ENCODE measurements around the gene TMEM202.

DNA sequence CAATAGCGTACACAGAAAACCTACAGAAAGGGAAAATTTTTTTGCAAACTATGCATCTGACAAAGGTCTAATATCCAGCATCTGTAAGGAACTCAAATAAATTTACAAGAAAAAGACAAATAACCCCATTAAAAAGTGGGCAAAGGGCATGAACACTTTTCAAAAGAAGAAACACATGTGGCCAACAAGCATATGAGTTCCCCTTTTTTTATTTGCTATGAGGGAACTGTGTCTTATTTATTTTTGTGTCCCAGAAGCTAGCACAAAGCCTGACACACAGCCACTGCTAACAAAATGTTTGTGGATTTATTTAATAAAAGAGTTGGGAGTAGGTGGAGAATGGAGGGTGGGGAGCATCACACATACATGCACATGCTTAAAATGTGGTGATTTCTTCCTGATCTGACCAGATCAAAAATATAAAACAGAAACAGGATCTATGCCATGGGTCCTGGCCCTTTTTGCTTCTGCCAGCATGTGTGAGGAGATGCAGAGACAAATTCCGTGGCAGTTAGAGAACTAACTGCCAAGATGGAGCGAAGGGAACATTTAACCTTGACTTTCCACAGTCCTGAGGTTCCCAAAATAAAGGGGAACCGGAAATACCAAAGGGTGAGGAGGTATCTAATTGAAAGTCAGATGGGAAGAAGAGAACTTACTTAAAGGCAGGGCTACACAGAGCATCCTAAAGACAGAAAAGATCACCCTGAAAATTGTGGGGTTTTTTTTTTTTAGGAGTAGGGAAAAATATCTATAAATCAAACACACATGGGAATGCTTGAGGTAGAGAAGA lies at the start of gene TMEM202:
- TF ChIP-seq, protein P1, sequence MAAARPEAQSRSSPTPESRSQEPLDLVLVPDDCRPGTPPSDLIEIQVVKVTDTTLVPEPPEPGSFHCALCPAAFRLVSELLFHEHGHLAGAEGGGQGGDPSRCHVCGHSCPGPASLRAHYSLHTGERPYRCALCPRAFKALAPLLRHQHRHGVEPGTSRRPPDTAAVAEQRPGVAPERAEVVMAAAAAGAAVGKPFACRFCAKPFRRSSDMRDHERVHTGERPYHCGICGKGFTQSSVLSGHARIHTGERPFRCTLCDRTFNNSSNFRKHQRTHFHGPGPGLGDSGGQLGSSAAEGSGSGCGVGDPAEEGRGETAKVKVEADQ (CRISPR knock-in tag; IDR thresholded peaks at IDR 0.05; ENCODE audit: borderline replicate concordance) = no peak
- TF ChIP-seq, protein P2, sequence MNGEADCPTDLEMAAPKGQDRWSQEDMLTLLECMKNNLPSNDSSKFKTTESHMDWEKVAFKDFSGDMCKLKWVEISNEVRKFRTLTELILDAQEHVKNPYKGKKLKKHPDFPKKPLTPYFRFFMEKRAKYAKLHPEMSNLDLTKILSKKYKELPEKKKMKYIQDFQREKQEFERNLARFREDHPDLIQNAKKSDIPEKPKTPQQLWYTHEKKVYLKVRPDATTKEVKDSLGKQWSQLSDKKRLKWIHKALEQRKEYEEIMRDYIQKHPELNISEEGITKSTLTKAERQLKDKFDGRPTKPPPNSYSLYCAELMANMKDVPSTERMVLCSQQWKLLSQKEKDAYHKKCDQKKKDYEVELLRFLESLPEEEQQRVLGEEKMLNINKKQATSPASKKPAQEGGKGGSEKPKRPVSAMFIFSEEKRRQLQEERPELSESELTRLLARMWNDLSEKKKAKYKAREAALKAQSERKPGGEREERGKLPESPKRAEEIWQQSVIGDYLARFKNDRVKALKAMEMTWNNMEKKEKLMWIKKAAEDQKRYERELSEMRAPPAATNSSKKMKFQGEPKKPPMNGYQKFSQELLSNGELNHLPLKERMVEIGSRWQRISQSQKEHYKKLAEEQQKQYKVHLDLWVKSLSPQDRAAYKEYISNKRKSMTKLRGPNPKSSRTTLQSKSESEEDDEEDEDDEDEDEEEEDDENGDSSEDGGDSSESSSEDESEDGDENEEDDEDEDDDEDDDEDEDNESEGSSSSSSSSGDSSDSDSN (CRISPR knock-in tag; IDR thresholded peaks at IDR 0.05) = no peak
- TF ChIP-seq ZC3H4 (CRISPR knock-in tag; IDR thresholded peaks at IDR 0.05; ENCODE audit: borderline replicate concordance) (no peak), FOXJ3 (CRISPR knock-in tag; IDR thresholded peaks at IDR 0.05; ENCODE audit: borderline replicate concordance) (no peak), SUZ12 (IDR thresholded peaks at IDR 0.05; ENCODE audit: low read depth, low read length) (no peak), FOXA1 (IDR thresholded peaks at IDR 0.05) (no peak), FOXA1 (CRISPR knock-in tag; IDR thresholded peaks at IDR 0.05) (no peak), ZZZ3 (CRISPR knock-in tag; IDR thresholded peaks at IDR 0.05; ENCODE audit: borderline replicate concordance) (no peak), JUN (CRISPR knock-in tag; IDR thresholded peaks at IDR 0.05) (no peak)
- TF ChIP-seq, protein P3, sequence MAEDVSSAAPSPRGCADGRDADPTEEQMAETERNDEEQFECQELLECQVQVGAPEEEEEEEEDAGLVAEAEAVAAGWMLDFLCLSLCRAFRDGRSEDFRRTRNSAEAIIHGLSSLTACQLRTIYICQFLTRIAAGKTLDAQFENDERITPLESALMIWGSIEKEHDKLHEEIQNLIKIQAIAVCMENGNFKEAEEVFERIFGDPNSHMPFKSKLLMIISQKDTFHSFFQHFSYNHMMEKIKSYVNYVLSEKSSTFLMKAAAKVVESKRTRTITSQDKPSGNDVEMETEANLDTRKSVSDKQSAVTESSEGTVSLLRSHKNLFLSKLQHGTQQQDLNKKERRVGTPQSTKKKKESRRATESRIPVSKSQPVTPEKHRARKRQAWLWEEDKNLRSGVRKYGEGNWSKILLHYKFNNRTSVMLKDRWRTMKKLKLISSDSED (CRISPR knock-in tag; IDR thresholded peaks at IDR 0.05) = no peak

All from HepG2 (cell line).